Head of caudate nucleus (tissue), 42 donors: Measurements from ENCODE around the gene CIITA.

Experiments used
- DNase-seq, 42 donors: peaks; one replicate each; pipeline versions ENCODE4 v3.0.0 to v3.0.0-alpha.2; 2020 to 2021; ENCODE audit warnings: mixed read lengths in 7 of 42
- intact Hi-C: fragments of 100-400 bp; cut with DNase I; formaldehyde crosslinking; loops from one replicate; pipeline ENCODE4 v1.15.0; 2022

Gene CIITA

DNA sequence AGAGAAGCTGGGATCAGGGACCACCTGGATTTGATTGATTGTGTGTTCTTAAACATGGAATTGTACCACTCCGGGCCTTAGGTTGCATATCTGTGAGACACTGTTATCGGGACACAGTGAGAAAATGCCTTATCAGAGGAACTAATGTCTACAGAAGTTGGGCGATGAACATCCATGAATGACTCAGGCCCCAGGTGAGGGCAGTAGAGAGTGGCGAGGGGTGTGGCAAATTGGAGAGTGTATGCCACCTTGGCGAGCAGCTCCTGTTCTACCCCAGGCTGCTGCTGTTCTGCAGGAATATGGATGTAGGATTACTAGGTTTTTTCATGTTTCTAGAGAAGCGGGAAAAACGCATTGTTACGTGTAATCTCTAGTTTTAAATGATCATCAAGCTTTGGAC is 106.2 kb downstream of the CIITA start:
- DNase-seq, result no peak
- intact Hi-C loops, result no loop called here

DNA sequence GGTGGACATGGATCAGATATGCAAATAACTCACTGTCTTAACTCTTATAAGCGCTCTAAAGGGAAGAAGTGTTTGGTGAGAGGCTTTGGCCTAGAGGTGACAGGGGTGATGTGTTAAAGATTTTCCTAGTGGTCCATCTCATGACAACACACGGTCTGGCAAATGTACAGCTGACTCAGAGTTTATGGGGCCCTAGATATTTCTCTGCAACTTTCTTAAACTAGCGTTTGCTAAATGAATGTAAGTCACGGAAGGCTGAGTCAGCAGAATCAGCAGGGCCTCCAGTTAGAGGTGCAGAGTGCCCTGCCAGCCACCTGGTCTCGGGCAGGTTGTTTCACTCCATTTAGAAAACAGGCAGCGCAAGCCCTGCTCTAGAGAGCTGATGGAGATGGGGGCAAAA is 107.5 kb downstream of the CIITA start:
- intact Hi-C loops, result no loop called here
- DNase-seq, result no peak
